Endothelial cell of umbilical vein (primary cell): ENCODE data around the gene C9orf72. TPM values are rescaled to one million over a fixed set of nuclear protein-coding genes. Genes with fewer than 3 reads are reported as not detected.
A peak's percentile ranks its signal among the peaks of the same experiment; 100 is the strongest.

Experiments
- BruUV-seq: library from RNA; stranded (reverse); fragments of 400-500 nt; replicated peaks from 2 replicates; lab custom pipeline; 2021; lab: Mats Ljungman, UMichigan
- CTCF ChIA-PET: fragments of 300-600, 350-600 bp; sonication (Branson Sonifier 250); formaldehyde crosslinking; loops from one replicate; lab custom pipeline; 2021; ENCODE audit warnings: antibody characterized with exemption, inconsistent platforms; lab: Charles Lee
- POLR2A ChIA-PET: fragments of 300-600, 350-600 bp; sonication (Branson Sonifier 250); formaldehyde crosslinking; loops from one replicate; lab custom pipeline; 2021; ENCODE audit warnings: antibody characterized with exemption, inconsistent platforms; lab: Charles Lee
- DNase-seq: peaks from one replicate; pipeline ENCODE4 v3.0.0-alpha.2; 2011; ENCODE audit warnings: low read depth, low spot score
- FAIRE-seq: peaks from 2 replicates; lab custom pipeline; 2011; peaks lifted over from hg19 to GRCh38; lab: Jason Lieb, UNC
- H2AFZ ChIP-seq: 2 replicates; pipeline ENCODE4 v1.6.0; 2012; ENCODE audit warnings: low read depth, low read length, control low read depth, inconsistent platforms
- H3K27ac ChIP-seq: 2 replicates; pipeline ENCODE4 v1.5.1; 2011; ENCODE audit warnings: low read depth, mild to moderate bottlenecking, control low read depth, low read length, moderate library complexity; ENCODE audit not compliant: insufficient read depth
- H3K27me3 ChIP-seq, 2 experiments: 2 replicates each; pipeline versions ENCODE4 v1.6.0 to v1.6.1; 2011; ENCODE audit warnings: low read length in 2 of 2, mixed read lengths in 1 of 2; ENCODE audit not compliant: control insufficient read depth in 2 of 2, insufficient read depth in 2 of 2
- H3K36me3 ChIP-seq, 2 experiments: 2 replicates in 1 of 2; 3 replicates in 1 of 2; pipeline ENCODE4 v1.5.1; 2011; ENCODE audit warnings: low read length in 2 of 2, mild to moderate bottlenecking in 1 of 2, moderate library complexity in 1 of 2; ENCODE audit not compliant: control insufficient read depth in 2 of 2, insufficient read depth in 2 of 2; ENCODE audit errors: extremely low read depth in 1 of 2
- H3K4me1 ChIP-seq: 3 replicates; pipeline ENCODE4 v1.5.1; 2011; ENCODE audit warnings: mild to moderate bottlenecking, low read length; ENCODE audit not compliant: control insufficient read depth, insufficient read depth; ENCODE audit errors: extremely low read depth
- H3K4me2 ChIP-seq: 2 replicates; pipeline ENCODE4 v1.6.1; 2011; ENCODE audit warnings: low read length, control low read depth, mixed read lengths; ENCODE audit not compliant: insufficient read depth
- H3K4me3 ChIP-seq, 3 experiments: fragments of 200-600 bp in 1 of 3; sonication (generic), shearing (Covaris generic) in 1 of 3; replicated peaks in 1 of 3; 2 replicates each; pipeline ENCODE4 v1.5.1; 2011 to 2016; ENCODE audit warnings: control low read depth in 3 of 3, low read length in 3 of 3, mild to moderate bottlenecking in 2 of 3, inconsistent platforms in 1 of 3, low read depth in 1 of 3, moderate library complexity in 1 of 3; ENCODE audit not compliant: insufficient read depth in 1 of 3
- H3K79me2 ChIP-seq: 2 replicates; pipeline ENCODE4 v1.6.0; 2012; ENCODE audit warnings: low read length, inconsistent platforms; ENCODE audit not compliant: control insufficient read depth, insufficient read depth
- H3K9ac ChIP-seq: replicated peaks from 2 replicates; pipeline ENCODE3; 2011; ENCODE audit warnings: low read length, control low read depth; ENCODE audit not compliant: insufficient read depth; ENCODE audit errors: extremely low read depth
- H3K9me1 ChIP-seq: replicated peaks from 3 replicates; pipeline ENCODE4 v1.6.0; 2011; ENCODE audit warnings: mild to moderate bottlenecking, low read length; ENCODE audit not compliant: control insufficient read depth, insufficient read depth; ENCODE audit errors: extremely low read depth
- H3K9me3 ChIP-seq: replicated peaks from 2 replicates; pipeline ENCODE4 v1.5.1; 2012; ENCODE audit warnings: low read length, inconsistent platforms; ENCODE audit not compliant: control insufficient read depth, insufficient read depth
- H4K20me1 ChIP-seq: replicated peaks from 2 replicates; pipeline ENCODE3; 2011; ENCODE audit warnings: mild to moderate bottlenecking, low read length; ENCODE audit not compliant: control insufficient read depth, insufficient read depth; ENCODE audit errors: extremely low read depth
- EZH2 ChIP-seq: IDR thresholded peaks from 2 replicates; pipeline ENCODE4 v1.6.1; 2012; ENCODE audit warnings: borderline replicate concordance, low read depth, mild to moderate bottlenecking, moderate library complexity, low read length, inconsistent platforms; ENCODE audit not compliant: severe bottlenecking
- GATA2 ChIP-seq: IDR thresholded peaks from 2 replicates; pipeline ENCODE4 v1.7.0; 2011; ENCODE audit warnings: low read depth, mild to moderate bottlenecking, moderate library complexity, mixed read lengths, low read length; ENCODE audit not compliant: insufficient read length, insufficient read depth
- MYC ChIP-seq: IDR thresholded peaks from one replicate; pipeline ENCODE4 v1.6.1; 2011; ENCODE audit warnings: mild to moderate bottlenecking, low read depth, low read length
- POLR2A ChIP-seq: IDR thresholded peaks from 2 replicates; pipeline ENCODE4 v1.6.1; 2012; ENCODE audit warnings: low read depth, mild to moderate bottlenecking, control low read depth, low read length
- POLR2AphosphoS5 ChIP-seq: IDR thresholded peaks from 2 replicates; pipeline ENCODE4 v1.6.1; 2012; ENCODE audit warnings: low read depth, mild to moderate bottlenecking, control low read depth, low read length, moderate library complexity; ENCODE audit not compliant: insufficient read depth
- dilution Hi-C: fragments of 300-500 bp; cut with MboI; formaldehyde crosslinking; loops from one replicate; pipeline ENCODE4 v1.15.0; 2019; ENCODE audit warnings: low sequenced_read_pairs; ENCODE audit not compliant: extremely low pct_ligation_motif_present
- intact Hi-C: fragments of 100-400 bp; cut with micrococcal nuclease; formaldehyde crosslinking; loops from one replicate; pipeline ENCODE4 v1.10.0; 2022
- polyA plus RNA-seq, 4 experiments: library from polyadenylated mRNA; depleted of rRNA in 3 of 4; stranded (reverse) in 3 of 4; unstranded in 1 of 4; fragments of >200 nt; gene quantifications; 2 replicates each; pipeline versions ENCODE4 v1.2.1 to v1.2.3, GENCODE V29; 2011 to 2012; ENCODE audit warnings: missing spikeins in 1 of 4
- total RNA-seq: library from RNA; stranded (reverse); gene quantifications from 2 replicates; pipeline ENCODE4 v1.2.3, GENCODE V29; 2021
- TF ChIP-seq, protein P1 (sequence below), 2 donors: IDR thresholded peaks; 1 replicate in 1 of 2; 2 replicates in 1 of 2; pipeline ENCODE4 v1.5.1; 2011; ENCODE audit warnings: low read length in 2 of 2, mild to moderate bottlenecking in 2 of 2, moderate library complexity in 2 of 2, control low read depth in 1 of 2, inconsistent platforms in 1 of 2, low read depth in 1 of 2; ENCODE audit not compliant: insufficient read depth in 1 of 2; ENCODE audit errors: extremely low read depth in 1 of 2
- TF ChIP-seq, protein P2 (sequence below): IDR thresholded peaks from 2 replicates; pipeline ENCODE4 v1.6.1; 2011; ENCODE audit not compliant: insufficient read depth, insufficient read length

C9orf72 gene
- total and polyA plus RNA-seq, 2 donors (not counting 3 experiments of a cell fraction or from before 2014, with no cell fraction given) = 2.7 to 7.3 TPM

DNA sequence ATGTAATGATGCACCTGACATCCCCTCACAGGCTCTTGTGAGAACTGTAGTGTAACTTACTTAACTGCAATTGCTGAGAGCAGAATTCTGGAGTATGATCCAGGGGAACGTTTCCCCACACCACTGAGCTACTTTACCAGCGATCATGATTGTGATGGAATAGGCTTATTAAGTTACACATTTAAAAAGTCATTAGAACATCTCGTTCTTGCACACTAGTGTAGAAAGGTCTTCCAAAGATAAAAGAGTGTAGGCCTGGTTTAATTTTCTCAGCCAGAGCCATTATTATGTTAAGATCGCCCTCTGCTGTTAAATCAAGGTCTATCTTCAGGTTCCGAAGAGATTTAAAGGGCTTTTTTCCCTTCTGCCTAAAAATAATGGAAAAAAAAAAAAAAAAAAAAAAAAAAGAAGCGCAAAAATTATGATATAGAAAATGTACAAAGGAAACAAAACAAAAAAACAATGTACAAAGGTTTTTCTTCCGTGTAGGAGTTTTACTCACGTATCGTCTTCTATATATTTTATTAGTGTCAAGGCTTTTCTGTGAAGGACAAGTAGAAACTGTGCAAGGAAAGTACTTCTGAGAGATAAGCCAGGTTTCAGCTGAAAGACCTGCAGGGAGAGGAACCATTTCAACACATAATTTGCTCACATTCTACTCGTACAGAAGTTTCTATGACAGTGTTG is 25.1 kb downstream of the C9orf72 start:
- dilution Hi-C loops = no loop called here
- BruUV-seq = no TSS peak
- no peaks in the 10 kb centered on the region for H3K4me1 ChIP-seq

DNA sequence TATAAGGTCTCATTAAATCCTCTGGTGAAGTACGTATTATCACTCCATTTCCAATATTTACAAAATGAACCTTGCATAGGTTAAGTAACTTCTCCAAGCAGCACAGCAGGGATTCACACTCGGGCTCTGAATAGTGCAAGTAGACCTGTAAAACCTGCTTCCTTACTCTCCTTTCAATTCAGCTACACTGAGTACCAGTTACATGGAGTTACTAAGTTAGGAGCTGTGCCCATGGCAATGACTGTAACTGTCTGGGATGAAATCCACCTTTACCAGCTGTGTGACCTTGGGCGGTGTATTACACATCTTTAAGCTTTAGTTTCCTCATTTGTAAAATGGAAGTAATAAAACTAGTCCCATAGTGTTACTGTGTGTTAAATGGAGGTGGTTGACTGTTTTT is 27.8 kb downstream of the C9orf72 start:
- no peak overlapping the region for H3K27ac ChIP-seq
- H3K9ac ChIP-seq = no peak overlapping the region
- DNase-seq (no peak), FAIRE-seq (no peak)
- H3K79me2 ChIP-seq = no peaks in the 10 kb centered on the region
- H3K9me1 ChIP-seq = no peaks in the 10 kb centered on the region
- no peak for TF ChIP-seq MYC
- TF ChIP-seq EZH2 = no peak
- no peak for TF ChIP-seq POLR2A
- TF ChIP-seq, protein P1, sequence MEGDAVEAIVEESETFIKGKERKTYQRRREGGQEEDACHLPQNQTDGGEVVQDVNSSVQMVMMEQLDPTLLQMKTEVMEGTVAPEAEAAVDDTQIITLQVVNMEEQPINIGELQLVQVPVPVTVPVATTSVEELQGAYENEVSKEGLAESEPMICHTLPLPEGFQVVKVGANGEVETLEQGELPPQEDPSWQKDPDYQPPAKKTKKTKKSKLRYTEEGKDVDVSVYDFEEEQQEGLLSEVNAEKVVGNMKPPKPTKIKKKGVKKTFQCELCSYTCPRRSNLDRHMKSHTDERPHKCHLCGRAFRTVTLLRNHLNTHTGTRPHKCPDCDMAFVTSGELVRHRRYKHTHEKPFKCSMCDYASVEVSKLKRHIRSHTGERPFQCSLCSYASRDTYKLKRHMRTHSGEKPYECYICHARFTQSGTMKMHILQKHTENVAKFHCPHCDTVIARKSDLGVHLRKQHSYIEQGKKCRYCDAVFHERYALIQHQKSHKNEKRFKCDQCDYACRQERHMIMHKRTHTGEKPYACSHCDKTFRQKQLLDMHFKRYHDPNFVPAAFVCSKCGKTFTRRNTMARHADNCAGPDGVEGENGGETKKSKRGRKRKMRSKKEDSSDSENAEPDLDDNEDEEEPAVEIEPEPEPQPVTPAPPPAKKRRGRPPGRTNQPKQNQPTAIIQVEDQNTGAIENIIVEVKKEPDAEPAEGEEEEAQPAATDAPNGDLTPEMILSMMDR (IDR thresholded peaks at IDR 0.05; ENCODE audit: extremely low read depth in 1 of 2, insufficient read depth in 1 of 2, low read depth in 1 of 2, low read length in 2 of 2) = no peak
- no peak for TF ChIP-seq POLR2AphosphoS5
- TF ChIP-seq GATA2 = no peak
- TF ChIP-seq, protein P2, sequence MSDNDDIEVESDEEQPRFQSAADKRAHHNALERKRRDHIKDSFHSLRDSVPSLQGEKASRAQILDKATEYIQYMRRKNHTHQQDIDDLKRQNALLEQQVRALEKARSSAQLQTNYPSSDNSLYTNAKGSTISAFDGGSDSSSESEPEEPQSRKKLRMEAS = no peak
- intact Hi-C loops = no loop called here
- no peaks in the 10 kb centered on the region for H4K20me1 ChIP-seq
- CTCF ChIA-PET = interaction anchor here (0.9 to 6.3 kb wide), 4 partner anchors 16 to 298 kb away, joined by 3 to 74 read pairs (median 6); partner anchors contain the start of gene MOB3B
- H3K4me1 ChIP-seq = no peaks in the 10 kb centered on the region
- H3K4me3 ChIP-seq = no peak overlapping the region
- H2AFZ ChIP-seq = no peak overlapping the region
- dilution Hi-C loops = no loop called here
- BruUV-seq = no TSS peak
- H3K4me2 ChIP-seq = no peak overlapping the region
- POLR2A ChIA-PET = no interaction called here
- no peaks in the 10 kb centered on the region for H3K36me3 ChIP-seq
- no peaks in the 10 kb centered on the region for H3K27me3 ChIP-seq
- no peaks in the 10 kb centered on the region for H3K9me3 ChIP-seq

More for the DNA sequence above, 25.1 kb downstream of the C9orf72 start:
- Histone ChIP-seq H2AFZ (no peak overlapping the region), H3K36me3 (no peaks in the 10 kb centered on the region), H3K9ac (no peak overlapping the region), H3K79me2 (no peaks in the 10 kb centered on the region), H3K27me3 (no peaks in the 10 kb centered on the region), H3K4me2 (no peak overlapping the region), H3K4me3 (no peak overlapping the region), H3K9me1 (no peaks in the 10 kb centered on the region), H3K9me3 (no peaks in the 10 kb centered on the region), H4K20me1 (no peaks in the 10 kb centered on the region), H3K27ac (no peak overlapping the region)
- TF ChIP-seq POLR2AphosphoS5 (no peak), POLR2A (no peak)
- TF ChIP-seq, protein P1 (IDR thresholded peaks at IDR 0.05; ENCODE audit: extremely low read depth in 1 of 2, insufficient read depth in 1 of 2, low read depth in 1 of 2, low read length in 2 of 2) = peak in 1 of 2 donors; percentile 29
- ChIA-PET CTCF (interaction anchor here (0.8 to 6.3 kb wide), 5 partner anchors 8 to 216 kb away, joined by 3 to 74 read pairs (median 3); partner anchors contain the start of gene C9orf72), POLR2A (no interaction called here)
- DNase-seq (peak; percentile 41), FAIRE-seq (no peak)
- intact Hi-C loops = loop anchor here (1.0 kb wide), 2 partner anchors 19 to 215 kb away; partner anchors contain the start of gene MOB3B
